Measurements from ENCODE around the gene GATA6. TPM values are rescaled to one million over a fixed set of nuclear protein-coding genes. Genes with fewer than 3 reads are reported as not detected.
"Not testable (repeated sequence)": the region's sequence is repeated elsewhere in the genome, so short reads cannot be mapped to it uniquely, and the experiment has no call there.

Gene GATA6
- total RNA-seq, 1 donor from 2014 or later, result not detected

DNA sequence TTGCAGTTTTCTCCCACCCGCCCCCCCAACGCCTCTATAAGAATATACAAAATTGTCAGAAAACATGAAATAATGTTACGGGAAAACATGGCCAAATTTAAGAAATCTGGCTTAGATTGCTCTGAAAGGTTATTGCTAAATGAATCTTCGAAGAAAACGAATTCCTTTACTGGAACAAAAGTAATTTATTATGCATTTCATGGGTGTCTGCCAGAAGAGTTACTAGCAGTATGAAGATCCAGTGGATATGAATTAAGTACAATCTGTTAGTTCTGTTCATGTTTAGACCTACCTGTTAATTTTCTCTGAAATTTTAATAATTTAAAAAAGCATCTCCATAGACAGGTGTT is 21.9 kb downstream of the GATA6 start:
- TF ChIP-seq, protein P1, sequence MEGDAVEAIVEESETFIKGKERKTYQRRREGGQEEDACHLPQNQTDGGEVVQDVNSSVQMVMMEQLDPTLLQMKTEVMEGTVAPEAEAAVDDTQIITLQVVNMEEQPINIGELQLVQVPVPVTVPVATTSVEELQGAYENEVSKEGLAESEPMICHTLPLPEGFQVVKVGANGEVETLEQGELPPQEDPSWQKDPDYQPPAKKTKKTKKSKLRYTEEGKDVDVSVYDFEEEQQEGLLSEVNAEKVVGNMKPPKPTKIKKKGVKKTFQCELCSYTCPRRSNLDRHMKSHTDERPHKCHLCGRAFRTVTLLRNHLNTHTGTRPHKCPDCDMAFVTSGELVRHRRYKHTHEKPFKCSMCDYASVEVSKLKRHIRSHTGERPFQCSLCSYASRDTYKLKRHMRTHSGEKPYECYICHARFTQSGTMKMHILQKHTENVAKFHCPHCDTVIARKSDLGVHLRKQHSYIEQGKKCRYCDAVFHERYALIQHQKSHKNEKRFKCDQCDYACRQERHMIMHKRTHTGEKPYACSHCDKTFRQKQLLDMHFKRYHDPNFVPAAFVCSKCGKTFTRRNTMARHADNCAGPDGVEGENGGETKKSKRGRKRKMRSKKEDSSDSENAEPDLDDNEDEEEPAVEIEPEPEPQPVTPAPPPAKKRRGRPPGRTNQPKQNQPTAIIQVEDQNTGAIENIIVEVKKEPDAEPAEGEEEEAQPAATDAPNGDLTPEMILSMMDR (conservative IDR thresholded peaks at IDR 0.05), result no peak
- no peak overlapping the region for H3K27ac Mint-ChIP-seq (ENCODE audit: unreplicated experiment)
- peaks cover 26% of the 10 kb centered on the region for H3K4me1 Mint-ChIP-seq
- H3K4me3 Mint-ChIP-seq, result no peak overlapping the region
- no peak for DNase-seq (ENCODE audit: low read depth, low spot score)
- peaks cover 48% of the 10 kb centered on the region for H3K27me3 Mint-ChIP-seq (ENCODE audit: low read depth)
- H3K9me3 Mint-ChIP-seq, result no peaks in the 10 kb centered on the region
- no peaks in the 10 kb centered on the region for H3K36me3 Mint-ChIP-seq (ENCODE audit: low read depth)

DNA sequence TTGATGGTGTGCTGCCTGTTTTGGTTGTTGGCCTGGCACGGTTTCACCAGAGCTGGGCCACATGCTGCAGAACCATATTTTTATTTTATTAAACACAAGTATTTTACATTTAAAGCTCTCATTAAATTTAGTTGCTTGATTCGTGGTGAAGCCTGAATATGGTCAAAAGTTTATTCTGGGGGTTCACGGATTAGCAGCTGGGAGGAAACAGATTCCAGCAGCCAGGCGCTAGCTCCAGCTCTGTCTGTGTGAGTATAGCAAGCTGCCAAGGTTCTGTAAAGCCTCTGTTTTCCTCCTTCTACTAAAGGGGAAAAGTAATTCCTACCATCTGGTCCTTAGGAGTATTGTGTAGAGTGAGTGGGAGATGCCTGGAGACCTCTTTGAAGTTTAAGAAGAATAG is 22.5 kb downstream of the GATA6 start:
- Mint-ChIP-seq H3K9me3 (no peaks in the 10 kb centered on the region), H3K27me3 (ENCODE audit: low read depth) (peaks cover 43% of the 10 kb centered on the region), H3K36me3 (ENCODE audit: low read depth) (no peaks in the 10 kb centered on the region), H3K27ac (ENCODE audit: unreplicated experiment) (no peak overlapping the region), H3K4me1 (peaks cover 26% of the 10 kb centered on the region), H3K4me3 (no peak overlapping the region)
- no peak for DNase-seq (ENCODE audit: low read depth, low spot score)
- TF ChIP-seq, protein P1 (conservative IDR thresholded peaks at IDR 0.05), result no peak

DNA sequence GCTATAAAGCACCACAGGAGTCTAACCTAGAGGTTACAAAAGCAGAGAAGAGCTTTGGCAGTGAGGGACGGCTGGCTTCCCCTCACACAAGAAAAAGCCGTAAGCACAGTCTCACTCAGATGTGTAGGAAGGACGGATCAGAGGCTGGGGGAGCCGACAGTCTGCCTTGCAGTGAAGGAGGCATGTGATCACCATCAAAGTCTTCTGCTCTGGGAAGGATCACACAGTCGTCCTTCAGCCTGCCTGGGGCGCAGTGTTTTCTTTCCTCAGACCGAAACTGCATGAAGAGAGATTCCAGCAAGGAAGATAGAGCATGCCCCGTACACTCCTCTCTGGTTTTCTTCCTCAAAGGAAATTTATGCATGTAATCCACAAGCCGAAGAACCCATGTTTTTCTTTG is 24.1 kb downstream of the GATA6 start:
- H3K36me3 Mint-ChIP-seq (ENCODE audit: low read depth), result no peaks in the 10 kb centered on the region
- no peak overlapping the region for H3K4me3 Mint-ChIP-seq
- peaks cover 46% of the 10 kb centered on the region for H3K27me3 Mint-ChIP-seq (ENCODE audit: low read depth)
- no peak for DNase-seq (ENCODE audit: low read depth, low spot score)
- TF ChIP-seq, protein P1 (conservative IDR thresholded peaks at IDR 0.05), result no peak
- peaks cover 26% of the 10 kb centered on the region for H3K4me1 Mint-ChIP-seq
- H3K27ac Mint-ChIP-seq (ENCODE audit: unreplicated experiment), result no peak overlapping the region
- no peaks in the 10 kb centered on the region for H3K9me3 Mint-ChIP-seq

DNA sequence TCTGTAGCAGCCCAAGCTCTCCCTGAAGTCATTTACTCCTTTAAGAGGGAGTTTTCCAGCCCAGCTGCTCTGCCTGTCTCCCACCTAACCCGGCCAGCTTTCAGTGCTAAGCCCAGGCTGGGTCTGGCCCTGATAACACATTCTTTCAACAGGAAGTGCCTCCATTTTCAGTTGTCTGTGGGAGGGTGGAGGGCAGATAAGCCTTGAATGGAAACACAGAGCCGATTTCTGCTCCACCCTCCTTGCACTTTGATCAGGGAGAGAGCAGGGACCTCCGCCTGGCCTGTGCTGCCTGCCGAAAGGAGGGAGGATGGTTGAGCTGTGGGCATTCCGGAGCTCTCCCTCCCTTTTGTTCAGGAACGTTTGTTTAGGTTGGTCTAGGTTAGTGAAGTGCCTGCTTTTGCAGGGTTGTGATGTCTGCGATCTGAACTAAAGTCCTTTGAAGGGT is 24.8 kb downstream of the GATA6 start:
- no peak for DNase-seq (ENCODE audit: low read depth, low spot score)
- peaks cover 26% of the 10 kb centered on the region for H3K4me1 Mint-ChIP-seq
- TF ChIP-seq, protein P1 (conservative IDR thresholded peaks at IDR 0.05), result no peak
- H3K36me3 Mint-ChIP-seq (ENCODE audit: low read depth), result no peaks in the 10 kb centered on the region
- no peak overlapping the region for H3K27ac Mint-ChIP-seq (ENCODE audit: unreplicated experiment)
- no peaks in the 10 kb centered on the region for H3K9me3 Mint-ChIP-seq
- H3K27me3 Mint-ChIP-seq (ENCODE audit: low read depth), result peaks cover 52% of the 10 kb centered on the region
- no peak overlapping the region for H3K4me3 Mint-ChIP-seq

GRCh38 chr18:22195052-22195451 is 25.7 kb downstream of the GATA6 start:
- Mint-ChIP-seq H3K9me3 (no peaks in the 10 kb centered on the region), H3K4me3 (no peak overlapping the region), H3K4me1 (peaks cover 26% of the 10 kb centered on the region), H3K36me3 (ENCODE audit: low read depth) (no peaks in the 10 kb centered on the region), H3K27me3 (ENCODE audit: low read depth) (peaks cover 45% of the 10 kb centered on the region), H3K27ac (ENCODE audit: unreplicated experiment) (no peak overlapping the region)
- TF ChIP-seq, protein P1 (conservative IDR thresholded peaks at IDR 0.05), result no peak
- no peak for DNase-seq (ENCODE audit: low read depth, low spot score)

DNA sequence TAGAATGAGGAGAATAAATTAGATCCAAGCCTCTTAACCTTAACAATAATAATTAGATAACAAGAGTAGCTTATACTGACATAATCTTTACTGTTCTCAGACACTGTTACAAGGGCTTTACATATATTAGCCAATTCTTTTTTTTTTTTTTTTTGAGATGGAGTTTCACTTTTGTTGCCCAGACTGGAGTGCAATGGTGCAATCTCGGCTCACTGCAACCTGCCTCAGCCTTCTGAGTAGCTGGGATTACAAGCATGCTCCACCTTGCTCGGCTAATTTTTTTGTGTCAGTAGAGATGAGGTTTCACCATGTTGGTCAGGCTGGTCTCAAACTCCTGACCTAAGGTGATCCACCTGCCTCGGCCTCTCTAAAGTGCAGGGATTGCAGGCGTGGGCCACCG is 27.6 kb downstream of the GATA6 start:
- Mint-ChIP-seq H3K27me3 (ENCODE audit: low read depth) (peaks cover 36% of the 10 kb centered on the region), H3K4me1 (peaks cover 25% of the 10 kb centered on the region)
- H3K27ac Mint-ChIP-seq (ENCODE audit: unreplicated experiment); H3K4me3 Mint-ChIP-seq; H3K36me3 Mint-ChIP-seq (ENCODE audit: low read depth); DNase-seq (ENCODE audit: low read depth, low spot score); H3K9me3 Mint-ChIP-seq: not testable (repeated sequence)

All from neural crest cell (in vitro differentiated cells).